Breast epithelium (tissue), 4 donors: ENCODE results near the gene COX10. TPM values are rescaled to one million over a fixed set of nuclear protein-coding genes. Genes with fewer than 3 reads are reported as not detected.
"Not testable (repeated sequence)": the region's sequence is repeated elsewhere in the genome, so short reads cannot be mapped to it uniquely, and the experiment has no call there.

ENCODE experiments used
- DNase-seq, 2 donors: peaks; one replicate each; pipeline ENCODE4 v3.0.0-alpha.2; 2019; ENCODE audit warnings: low spot score in 2 of 2
- H3K27ac ChIP-seq, 2 donors: fragments of 200-600 bp; sonication (generic) in 1 of 2; one replicate each; pipeline ENCODE4 v1.5.1; 2016 to 2019; ENCODE audit warnings: mild to moderate bottlenecking in 1 of 2
- H3K27me3 ChIP-seq, 2 donors: fragments of 200-600 bp; sonication (generic) in 1 of 2; one replicate each; pipeline versions ENCODE4 v1.5.1 to v1.6.0; 2017 to 2019; ENCODE audit warnings: control low read depth in 1 of 2, mild to moderate bottlenecking in 1 of 2
- H3K36me3 ChIP-seq: fragments of 200-600 bp; one replicate; pipeline ENCODE4 v1.5.1; 2019
- H3K4me1 ChIP-seq, 2 donors: fragments of 200-600 bp; sonication (generic); one replicate each; pipeline ENCODE4 v1.5.1; 2016 to 2019; ENCODE audit warnings: control low read depth in 1 of 2
- H3K4me3 ChIP-seq, 3 donors: fragments of 200-600 bp; sonication (generic); 1 replicate in 2 of 3; 2 replicates in 1 of 3; pipeline ENCODE4 v1.5.1; 2016 to 2019; ENCODE audit warnings: mild to moderate bottlenecking in 3 of 3, moderate library complexity in 2 of 3
- H3K9me3 ChIP-seq, 2 donors: fragments of 200-600 bp; sonication (generic) in 1 of 2; one replicate each; pipeline ENCODE4 v1.5.1; 2016 to 2019; ENCODE audit warnings: control low read depth in 1 of 2
- CTCF ChIP-seq, 3 donors: fragments of 450-650 bp; IDR thresholded peaks; one replicate each; pipeline ENCODE4 v1.5.1; 2016 to 2017; ENCODE audit warnings: antibody characterized with exemption in 3 of 3, mild to moderate bottlenecking in 3 of 3, moderate library complexity in 3 of 3
- POLR2A ChIP-seq: fragments of 450-650 bp; IDR thresholded peaks from one replicate; pipeline ENCODE4 v1.6.1; 2016; ENCODE audit warnings: antibody characterized with exemption, mild to moderate bottlenecking, moderate library complexity
- POLR2AphosphoS5 ChIP-seq, 3 donors: sonication (generic); formaldehyde crosslinking; IDR thresholded peaks; one replicate each; pipeline ENCODE4 v1.6.1; 2017; ENCODE audit warnings: antibody characterized with exemption in 3 of 3
- intact Hi-C: fragments of 100-400 bp; cut with DNase I; formaldehyde crosslinking; loops from one replicate; pipeline ENCODE4 v1.15.1; 2023; ENCODE audit warnings: low total_unique reads
- total RNA-seq, 3 donors: library from RNA; depleted of rRNA; stranded (reverse); fragments of >200 nt; gene quantifications; one replicate each; pipeline ENCODE4 v1.1.0, GENCODE V29; 2016

The COX10 gene
- total RNA-seq, 3 donors from 2014 or later: 18.0 to 30.6 (median 18.2) TPM

- no peaks in the 10 kb centered on the region for H3K9me3 ChIP-seq
- intact Hi-C loops: no loop called here
- DNase-seq: no peak
- no peak overlapping the region for H3K27ac ChIP-seq
- no peaks in the 10 kb centered on the region for H3K4me1 ChIP-seq
- TF ChIP-seq POLR2AphosphoS5 (IDR thresholded peaks at IDR 0.05): no peak
- TF ChIP-seq CTCF (IDR thresholded peaks at IDR 0.05): no peak
- no peak for TF ChIP-seq POLR2A
- no peak overlapping the region for H3K4me3 ChIP-seq
- no peaks in the 10 kb centered on the region for H3K27me3 ChIP-seq
- H3K36me3 ChIP-seq: no peaks in the 10 kb centered on the region
These were observed 153.3 kb downstream of the COX10 start for GRCh38 chr17:14222611-14223010.

DNA sequence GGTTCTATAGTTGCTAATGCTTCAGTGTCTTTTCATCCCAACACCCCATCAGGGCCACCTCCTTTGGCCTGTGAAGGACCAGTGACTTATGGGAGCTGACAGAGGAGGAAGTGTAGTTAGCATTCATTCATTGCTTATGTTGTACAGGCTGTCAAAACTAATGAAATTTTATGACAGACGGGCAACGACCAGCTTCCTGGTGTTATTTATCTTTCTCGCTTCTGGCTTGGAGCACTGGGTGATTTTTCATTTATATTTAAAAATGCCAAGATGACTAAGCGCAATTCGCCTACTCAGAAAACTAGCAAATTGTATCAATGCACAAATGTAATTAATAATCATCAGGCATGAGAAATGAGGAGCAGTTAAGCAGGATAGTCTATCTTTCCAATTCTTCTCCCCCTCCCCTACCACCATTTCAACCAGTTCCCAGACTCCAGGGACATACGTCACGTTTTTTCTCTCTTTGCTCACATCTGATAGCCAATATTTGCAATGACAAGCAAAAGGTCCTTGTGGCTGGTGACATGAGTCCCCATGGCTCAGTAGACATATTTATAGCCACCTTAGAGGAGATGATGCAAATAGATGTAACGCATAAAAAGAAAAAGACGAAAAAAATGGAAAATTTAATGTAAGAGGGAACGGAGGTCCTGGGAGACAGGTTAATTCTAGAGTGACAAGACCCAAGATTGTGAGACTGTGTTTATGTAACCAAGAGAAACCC lies 156.1 kb downstream of the COX10 start:
- Histone ChIP-seq H3K4me3 (no peak overlapping the region), H3K9me3 (no peaks in the 10 kb centered on the region), H3K27me3 (no peaks in the 10 kb centered on the region), H3K4me1 (no peaks in the 10 kb centered on the region), H3K36me3 (no peaks in the 10 kb centered on the region), H3K27ac (no peak overlapping the region)
- no peak for DNase-seq
- no peak for TF ChIP-seq POLR2AphosphoS5 (IDR thresholded peaks at IDR 0.05)
- TF ChIP-seq CTCF (IDR thresholded peaks at IDR 0.05): no peak
- TF ChIP-seq POLR2A: no peak
- intact Hi-C loops: no loop called here

- no peak overlapping the region for H3K27ac ChIP-seq
- H3K36me3 ChIP-seq: no peaks in the 10 kb centered on the region
- H3K4me1 ChIP-seq: no peaks in the 10 kb centered on the region
- intact Hi-C loops: no loop called here
- DNase-seq: no peak
- no peaks in the 10 kb centered on the region for H3K27me3 ChIP-seq
- TF ChIP-seq POLR2AphosphoS5 (IDR thresholded peaks at IDR 0.05): no peak
- TF ChIP-seq POLR2A: no peak
- TF ChIP-seq CTCF (IDR thresholded peaks at IDR 0.05): no peak
- H3K9me3 ChIP-seq: no peaks in the 10 kb centered on the region
- no peak overlapping the region for H3K4me3 ChIP-seq
These were observed 157.7 kb downstream of the COX10 start for GRCh38 chr17:14227052-14227451.

DNA sequence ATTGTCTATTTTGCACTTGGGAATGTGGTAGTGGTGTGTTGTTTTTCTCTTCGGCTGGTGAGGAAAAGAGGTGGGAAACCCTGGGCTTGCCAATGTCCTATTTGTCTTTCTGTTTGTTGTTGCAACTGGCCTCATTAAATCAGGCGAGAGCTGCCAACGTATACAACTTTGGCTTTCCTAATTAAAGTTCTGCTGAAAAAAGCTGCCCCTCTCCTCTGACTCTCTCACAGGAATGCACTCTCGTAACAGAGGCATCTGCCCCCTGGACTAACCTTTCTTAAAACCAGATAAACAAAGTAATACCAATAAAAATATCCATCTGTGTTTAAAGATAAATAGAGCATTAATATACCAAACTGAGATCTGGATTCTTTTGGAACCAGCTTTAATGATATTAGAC lies 159.6 kb downstream of the COX10 start:
- no peak for DNase-seq
- Histone ChIP-seq H3K4me1 (no peaks in the 10 kb centered on the region), H3K4me3 (no peak overlapping the region), H3K27me3 (no peaks in the 10 kb centered on the region), H3K9me3 (no peaks in the 10 kb centered on the region), H3K36me3 (no peaks in the 10 kb centered on the region), H3K27ac (no peak overlapping the region)
- intact Hi-C loops: no loop called here
- no peak for TF ChIP-seq POLR2A

- H3K4me1 ChIP-seq, H3K9me3 ChIP-seq, DNase-seq, H3K27ac ChIP-seq, H3K36me3 ChIP-seq, H3K27me3 ChIP-seq, intact Hi-C loops, H3K4me3 ChIP-seq: not testable (repeated sequence)
These were observed 161.9 kb downstream of the COX10 start for GRCh38 chr17:14231187-14231586.

- intact Hi-C loops, H3K4me3 ChIP-seq, H3K36me3 ChIP-seq, H3K9me3 ChIP-seq, H3K27me3 ChIP-seq, H3K27ac ChIP-seq, H3K4me1 ChIP-seq, DNase-seq: not testable (repeated sequence)
These were observed 165.7 kb downstream of the COX10 start for GRCh38 chr17:14235047-14235446.

DNA sequence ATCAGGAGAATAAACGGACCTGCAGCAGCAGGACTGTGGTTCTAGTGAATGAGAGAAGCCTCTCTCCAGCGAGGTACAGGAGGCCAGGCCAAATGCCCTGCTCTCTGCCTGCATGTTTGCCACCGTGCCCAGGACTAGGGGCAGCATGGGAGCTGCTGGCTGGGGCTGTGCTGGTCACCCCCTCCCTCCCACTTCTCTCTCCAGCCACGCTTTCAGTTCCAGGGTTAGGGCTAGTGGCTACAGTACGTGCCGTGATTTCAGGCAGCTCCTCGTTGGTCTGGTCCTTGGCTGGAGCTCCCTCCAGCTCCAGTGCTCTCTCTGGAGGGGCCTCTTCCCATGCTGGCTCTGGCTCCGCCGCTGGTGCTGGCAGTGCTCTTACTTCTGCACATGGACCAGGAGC lies 166.7 kb downstream of the COX10 start:
- H3K4me1 ChIP-seq, intact Hi-C loops, H3K36me3 ChIP-seq, DNase-seq, H3K27me3 ChIP-seq, H3K9me3 ChIP-seq, H3K27ac ChIP-seq, H3K4me3 ChIP-seq: not testable (repeated sequence)

GRCh38 chr17:14236762-14237161 lies 167.5 kb downstream of the COX10 start, which contains the start of gene CDRT15:
Gene CDRT15 (minus strand): TSS chr17:14236862. CDS start chr17:14236833, 29 bp downstream.
- intact Hi-C loops, H3K36me3 ChIP-seq, DNase-seq, H3K4me3 ChIP-seq, H3K27me3 ChIP-seq, H3K9me3 ChIP-seq, H3K4me1 ChIP-seq, H3K27ac ChIP-seq: not testable (repeated sequence)

- H3K4me1 ChIP-seq, intact Hi-C loops, H3K27ac ChIP-seq, H3K27me3 ChIP-seq, DNase-seq, H3K9me3 ChIP-seq, H3K4me3 ChIP-seq, H3K36me3 ChIP-seq: not testable (repeated sequence)
These were observed 170.0 kb downstream of the COX10 start for GRCh38 chr17:14239271-14239670.
